Retinal pigment epithelial cell (primary cell): ENCODE results near the gene MEF2D.

Experiments
- DNase-seq: peaks from one replicate; pipeline ENCODE4 v3.0.0-alpha.2; 2010; ENCODE audit warnings: low read depth
- H3K4me3 ChIP-seq: 2 replicates; pipeline ENCODE4 v1.5.1; 2011; ENCODE audit warnings: mild to moderate bottlenecking, low read length, control low read depth, moderate library complexity
- TF ChIP-seq, protein P1 (sequence below): conservative IDR thresholded peaks from 2 replicates; pipeline ENCODE4 v1.5.1; 2011; ENCODE audit warnings: low read depth, low read length, control low read depth, inconsistent platforms

MEF2D gene

DNA sequence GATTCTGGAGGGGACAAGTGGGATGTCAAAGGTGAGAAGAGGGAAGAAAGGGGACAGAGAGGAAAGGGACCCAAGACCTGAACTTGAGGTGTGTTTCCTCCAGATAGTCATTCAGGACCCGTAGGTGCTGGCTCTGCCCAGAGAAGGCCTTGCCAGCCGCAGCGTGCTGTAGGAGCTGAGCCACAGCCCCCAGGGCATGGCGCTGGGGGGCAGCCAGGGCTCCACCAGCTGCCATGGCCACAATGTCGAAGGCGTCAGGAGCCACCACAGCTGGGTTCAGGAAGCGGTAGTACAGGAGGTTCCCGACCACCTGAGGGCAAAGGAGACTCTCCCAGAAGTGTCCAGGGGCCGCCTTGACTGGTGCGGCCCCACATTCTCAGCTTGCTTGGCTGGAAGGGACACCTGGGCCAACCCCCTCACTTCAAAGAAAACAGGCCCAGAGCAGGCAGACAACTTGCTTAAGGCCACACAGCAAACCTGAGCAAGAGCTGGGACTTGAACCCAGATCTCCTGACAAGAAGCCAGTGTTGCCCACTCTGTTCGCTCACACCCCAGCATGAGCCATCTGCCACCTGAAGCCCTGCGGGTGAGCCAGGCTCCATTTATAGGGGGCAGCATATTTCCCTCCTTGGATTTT lies 34.0 kb upstream of the MEF2D start:
- H3K4me3 ChIP-seq: no peak overlapping the region
- no peak for DNase-seq
- TF ChIP-seq, protein P1, sequence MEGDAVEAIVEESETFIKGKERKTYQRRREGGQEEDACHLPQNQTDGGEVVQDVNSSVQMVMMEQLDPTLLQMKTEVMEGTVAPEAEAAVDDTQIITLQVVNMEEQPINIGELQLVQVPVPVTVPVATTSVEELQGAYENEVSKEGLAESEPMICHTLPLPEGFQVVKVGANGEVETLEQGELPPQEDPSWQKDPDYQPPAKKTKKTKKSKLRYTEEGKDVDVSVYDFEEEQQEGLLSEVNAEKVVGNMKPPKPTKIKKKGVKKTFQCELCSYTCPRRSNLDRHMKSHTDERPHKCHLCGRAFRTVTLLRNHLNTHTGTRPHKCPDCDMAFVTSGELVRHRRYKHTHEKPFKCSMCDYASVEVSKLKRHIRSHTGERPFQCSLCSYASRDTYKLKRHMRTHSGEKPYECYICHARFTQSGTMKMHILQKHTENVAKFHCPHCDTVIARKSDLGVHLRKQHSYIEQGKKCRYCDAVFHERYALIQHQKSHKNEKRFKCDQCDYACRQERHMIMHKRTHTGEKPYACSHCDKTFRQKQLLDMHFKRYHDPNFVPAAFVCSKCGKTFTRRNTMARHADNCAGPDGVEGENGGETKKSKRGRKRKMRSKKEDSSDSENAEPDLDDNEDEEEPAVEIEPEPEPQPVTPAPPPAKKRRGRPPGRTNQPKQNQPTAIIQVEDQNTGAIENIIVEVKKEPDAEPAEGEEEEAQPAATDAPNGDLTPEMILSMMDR: no peak

DNA sequence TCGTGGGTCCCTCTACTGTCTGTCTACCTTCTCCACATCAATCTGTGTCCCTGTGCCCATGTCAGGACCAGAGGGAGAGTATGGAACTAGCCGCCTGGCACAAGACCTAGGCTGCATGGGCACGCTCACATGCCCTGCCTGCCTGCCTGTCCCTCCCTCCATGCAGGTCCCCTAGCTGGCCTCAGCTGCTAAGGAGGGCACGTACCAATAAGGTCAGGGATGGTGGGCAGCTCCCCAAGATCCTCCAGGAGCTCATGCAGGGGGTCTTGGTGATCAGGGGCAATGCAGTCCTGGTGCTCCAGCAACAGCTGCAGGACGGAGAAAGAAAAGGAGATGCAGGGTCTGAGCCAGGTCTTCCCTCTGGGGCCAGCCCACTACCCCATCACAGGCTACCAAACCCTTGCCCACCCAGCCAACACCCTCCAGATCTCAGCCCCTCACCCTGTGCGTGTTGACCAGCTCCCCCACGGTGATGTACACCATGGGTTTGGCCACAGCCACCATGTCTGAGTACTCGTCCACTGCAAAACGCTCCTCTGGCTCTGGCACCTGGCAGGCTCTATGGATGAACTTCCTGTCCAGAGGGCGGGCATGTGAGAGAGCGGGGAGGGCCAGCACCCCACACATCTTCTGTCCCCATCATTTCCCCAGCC lies 33.1 kb upstream of the MEF2D start:
- H3K4me3 ChIP-seq: no peak overlapping the region
- TF ChIP-seq, protein P1: no peak
- DNase-seq: no peak

DNA sequence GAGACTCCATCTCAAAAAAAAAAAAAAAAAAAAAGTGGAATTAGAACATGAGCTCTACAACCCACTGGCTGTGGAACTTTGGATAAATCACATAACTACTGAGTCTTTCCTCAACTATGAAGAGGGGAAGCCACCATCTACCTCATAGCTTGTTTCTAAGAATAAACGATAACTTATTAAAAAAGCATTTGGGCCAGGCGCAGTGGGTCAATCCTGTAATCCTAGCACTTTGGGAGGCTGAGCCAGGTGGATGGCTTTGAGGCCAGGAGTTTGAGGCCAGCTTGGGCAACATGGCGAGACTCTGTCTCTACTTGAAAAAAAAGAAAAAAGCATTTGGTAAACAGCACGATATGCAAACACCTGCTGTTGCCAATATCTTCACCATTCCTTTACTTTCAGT lies 31.8 kb upstream of the MEF2D start:
- DNase-seq: no peak
- no peak overlapping the region for H3K4me3 ChIP-seq
- TF ChIP-seq, protein P1: no peak

DNA sequence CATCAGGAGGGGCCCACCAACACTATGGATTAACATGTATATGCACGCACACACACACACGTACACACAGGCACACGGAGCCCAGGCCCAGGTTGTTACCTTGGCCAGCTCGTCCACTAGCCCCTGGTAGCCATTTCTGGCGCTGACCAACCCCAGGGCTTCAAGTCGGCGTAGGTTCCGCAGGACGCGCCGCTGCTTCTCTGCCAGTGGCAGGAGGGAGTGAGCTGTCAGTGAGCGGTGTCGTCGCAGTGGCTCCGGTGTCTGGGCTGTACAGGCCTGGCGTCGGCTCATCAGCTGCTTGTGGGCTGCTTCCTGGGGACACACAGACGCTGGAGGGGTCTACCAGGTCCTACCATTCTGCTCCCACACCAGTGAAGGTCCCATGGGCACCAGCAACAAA lies 29.4 kb upstream of the MEF2D start:
- H3K4me3 ChIP-seq: no peak overlapping the region
- TF ChIP-seq, protein P1: no peak
- no peak for DNase-seq

DNA sequence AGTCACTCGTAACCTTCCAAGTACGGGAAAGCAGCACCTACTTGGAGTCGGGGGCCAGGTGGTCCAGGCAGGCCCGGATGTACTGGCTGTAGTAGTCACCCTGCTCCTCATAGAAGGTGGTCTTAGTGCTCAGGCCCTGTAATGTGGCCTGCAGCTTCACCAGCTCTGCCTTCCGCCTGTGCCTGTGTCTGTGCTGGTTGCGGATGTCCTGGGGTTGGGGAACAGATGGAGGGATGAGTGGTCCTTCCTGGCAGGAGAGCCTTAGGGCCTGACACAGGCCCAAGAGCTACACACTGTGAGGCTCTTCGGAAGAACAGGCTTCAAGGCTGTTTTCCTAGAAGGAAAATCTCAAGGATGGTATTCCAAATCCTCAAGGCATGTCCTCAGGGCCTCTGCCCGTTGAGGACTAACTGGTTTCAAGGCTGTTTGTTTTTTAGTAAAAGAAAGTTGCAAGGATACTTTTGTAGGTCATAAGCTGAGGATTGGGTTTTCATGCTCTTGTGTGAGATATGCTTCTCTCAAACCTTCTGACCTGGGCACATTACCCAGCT lies 28.4 kb upstream of the MEF2D start:
- DNase-seq: no peak

DNA sequence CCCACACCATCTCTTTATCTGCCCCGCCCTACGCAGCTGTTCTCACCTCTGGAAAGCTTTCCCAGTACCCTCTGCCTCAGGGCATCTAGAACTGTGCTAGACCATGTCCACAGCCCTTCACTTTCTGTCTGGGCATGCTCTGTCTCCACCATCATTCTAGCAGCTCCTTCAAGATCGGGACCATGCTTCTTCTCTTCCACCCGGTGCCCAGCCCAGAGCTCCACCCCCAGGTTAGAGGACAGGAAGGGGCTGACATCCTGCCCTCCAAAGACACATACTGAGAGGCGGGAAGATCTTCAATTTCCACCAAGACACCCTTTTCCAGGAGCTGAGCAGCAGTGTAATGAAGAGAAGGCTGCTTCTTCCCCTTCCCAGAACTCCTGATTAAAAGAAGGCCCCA lies 27.7 kb upstream of the MEF2D start:
- H3K4me3 ChIP-seq: no peak overlapping the region
- DNase-seq: no peak
- TF ChIP-seq, protein P1: no peak

More for the DNA sequence above, 28.4 kb upstream of the MEF2D start:
- no peak overlapping the region for H3K4me3 ChIP-seq
- TF ChIP-seq, protein P1: no peak

DNA sequence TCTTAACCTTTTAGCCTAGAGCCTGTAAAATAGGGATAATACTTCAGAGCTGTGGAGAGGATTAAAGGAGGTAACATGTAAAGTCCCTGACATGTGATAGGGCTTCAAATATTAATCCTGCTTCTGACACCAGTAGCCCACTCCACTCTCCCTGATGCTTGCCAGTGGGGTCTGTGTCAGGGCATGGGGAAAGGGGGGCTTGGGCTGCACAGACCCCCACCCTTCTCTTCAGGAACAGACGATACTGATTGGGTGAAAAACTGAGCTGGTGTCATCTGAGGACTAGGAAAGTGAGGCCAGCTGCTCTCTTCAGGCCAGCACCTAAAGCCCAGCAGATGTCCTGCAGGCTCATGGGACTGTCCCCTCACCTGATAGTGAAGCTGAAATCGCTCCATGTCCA lies 27.0 kb upstream of the MEF2D start:
- no peak overlapping the region for H3K4me3 ChIP-seq
- TF ChIP-seq, protein P1: no peak
- DNase-seq: no peak
